Mesendoderm (in vitro differentiated cells): Measurements from ENCODE around the gene EFNA2.

ENCODE experiments used
- DNase-seq: peaks from one replicate; pipeline ENCODE4 v3.0.0; 2013
- H2AK5ac ChIP-seq: 2 replicates; pipeline ENCODE4 v1.6.1; 2013; ENCODE audit warnings: low read length, inconsistent platforms
- H2BK120ac ChIP-seq: 2 replicates; pipeline ENCODE4 v1.6.1; 2013; ENCODE audit warnings: low read depth, mild to moderate bottlenecking, low read length, moderate library complexity, mixed read lengths
- H2BK15ac ChIP-seq: replicated peaks from 2 replicates; pipeline ENCODE4 v1.6.1; 2013; ENCODE audit warnings: low read depth, mild to moderate bottlenecking, moderate library complexity
- H2BK5ac ChIP-seq: 2 replicates; pipeline ENCODE4 v1.6.1; 2013; ENCODE audit warnings: low read length, inconsistent platforms
- H3K18ac ChIP-seq: 2 replicates; pipeline ENCODE4 v1.6.1; 2013; ENCODE audit warnings: mild to moderate bottlenecking, low read length, mixed read lengths
- H3K23ac ChIP-seq: one replicate; pipeline ENCODE4 v1.6.1; 2013; ENCODE audit warnings: low read length
- H3K27ac ChIP-seq: 2 replicates; pipeline ENCODE4 v1.5.1; 2013; ENCODE audit warnings: low read depth, mild to moderate bottlenecking, inconsistent platforms, low read length, moderate library complexity
- H3K27me3 ChIP-seq: 2 replicates; pipeline ENCODE4 v1.6.1; 2013; ENCODE audit warnings: low read length, control low read depth, mild to moderate bottlenecking, inconsistent platforms; ENCODE audit not compliant: insufficient read depth, poor library complexity
- H3K36me3 ChIP-seq: 2 replicates; pipeline ENCODE4 v1.6.1; 2013; ENCODE audit warnings: low read length, inconsistent platforms; ENCODE audit not compliant: control insufficient read depth, insufficient read depth
- H3K4ac ChIP-seq: one replicate; pipeline ENCODE4 v1.6.1; 2013; ENCODE audit warnings: low read depth, mild to moderate bottlenecking, low read length, moderate library complexity
- H3K4me1 ChIP-seq: 2 replicates; pipeline ENCODE4 v1.6.1; 2013; ENCODE audit warnings: low read depth, low read length, inconsistent platforms; ENCODE audit not compliant: control insufficient read depth
- H3K4me2 ChIP-seq: 2 replicates; pipeline ENCODE4 v1.6.1; 2013; ENCODE audit warnings: low read length
- H3K4me3 ChIP-seq: 2 replicates; pipeline ENCODE4 v1.5.1; 2013; ENCODE audit warnings: mild to moderate bottlenecking, low read length
- H3K56ac ChIP-seq: one replicate; pipeline ENCODE4 v1.6.1; 2013; ENCODE audit warnings: low read length
- H3K79me1 ChIP-seq: 2 replicates; pipeline ENCODE4 v1.6.1; 2013; ENCODE audit warnings: low read length, inconsistent platforms
- H3K79me2 ChIP-seq: 2 replicates; pipeline ENCODE4 v1.6.1; 2013; ENCODE audit warnings: mild to moderate bottlenecking, low read length; ENCODE audit not compliant: control insufficient read depth, insufficient read depth
- H3K9ac ChIP-seq: 2 replicates; pipeline ENCODE4 v1.6.1; 2013; ENCODE audit warnings: low read length, inconsistent platforms
- H4K5ac ChIP-seq: one replicate; pipeline ENCODE4 v1.6.1; 2013; ENCODE audit warnings: low read length
- H4K8ac ChIP-seq: one replicate; pipeline ENCODE4 v1.6.1; 2013; ENCODE audit warnings: low read depth, mild to moderate bottlenecking, control low read depth, low read length, moderate library complexity
- WGBS: extraction: QIAGEN DNeasy Blood & Tissue Kit; methylation state at CpG from one replicate; pipeline ENCODE4 v1.1.7; 2013; ENCODE audit warnings: low lambda C conversion rate, missing lambda C conversion rate; ENCODE audit not compliant: insufficient coverage; ENCODE audit errors: extremely low coverage; 5-methylcytosine and 5-hydroxymethylcytosine counted together

EFNA2 gene

DNA sequence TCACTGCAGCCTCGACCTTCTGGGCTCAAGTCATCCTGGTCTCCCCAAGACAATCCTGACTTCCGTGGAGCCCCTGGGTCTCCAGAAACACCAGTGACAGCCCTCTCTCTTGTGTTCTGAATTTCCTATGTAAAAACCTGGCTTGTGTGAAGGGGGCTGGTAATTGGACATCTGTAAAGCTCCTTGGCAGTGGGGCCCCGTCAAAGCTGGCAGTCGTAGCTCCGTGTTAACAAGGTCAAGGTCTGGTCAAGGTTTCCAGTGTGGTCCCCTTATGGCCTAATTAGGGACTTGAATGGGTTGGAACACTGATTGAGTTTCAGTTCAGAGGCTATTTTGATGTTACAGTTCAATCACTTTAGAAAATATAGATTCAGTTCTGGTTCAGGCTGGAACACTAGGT lies 65.2 kb downstream of the EFNA2 start:
- no peak overlapping the region for H3K23ac ChIP-seq
- no peak overlapping the region for H2BK15ac ChIP-seq
- no peak overlapping the region for H2AK5ac ChIP-seq
- H4K5ac ChIP-seq = no peak overlapping the region
- no peak overlapping the region for H3K4ac ChIP-seq
- no peak overlapping the region for H2BK5ac ChIP-seq
- H3K36me3 ChIP-seq = no peaks in the 10 kb centered on the region
- no peak overlapping the region for H3K9ac ChIP-seq
- no peak overlapping the region for H4K8ac ChIP-seq
- H3K18ac ChIP-seq = no peak overlapping the region
- no CpG with 5 or more reads among the region's 5 CpGs for WGBS
- no peak overlapping the region for H3K56ac ChIP-seq
- no peaks in the 10 kb centered on the region for H3K27me3 ChIP-seq
- no peak overlapping the region for H3K27ac ChIP-seq
- H2BK120ac ChIP-seq = no peak overlapping the region
- peaks cover 4% of the 10 kb centered on the region for H3K79me1 ChIP-seq
- H3K4me2 ChIP-seq = no peak overlapping the region
- peaks cover 5% of the 10 kb centered on the region for H3K79me2 ChIP-seq
- no peak for DNase-seq
- H3K4me1 ChIP-seq = no peaks in the 10 kb centered on the region
- H3K4me3 ChIP-seq = no peak overlapping the region
